Gastrocnemius medialis (tissue), 4 donors: ENCODE data around the gene ESYT2.

Source experiments
- CTCF ChIP-seq, 5 experiments: fragments of 450-650 bp in 3 of 5; fragments of 200-600 bp in 2 of 5; sonication (generic) in 2 of 5; IDR thresholded peaks in 4 of 5; conservative IDR thresholded peaks in 1 of 5; 1 replicate in 4 of 5; 2 replicates in 1 of 5; pipeline ENCODE4 v1.5.1; 2016 to 2019; ENCODE audit warnings: antibody characterized with exemption in 5 of 5, mild to moderate bottlenecking in 3 of 5, moderate library complexity in 3 of 5
- POLR2A ChIP-seq, 2 donors: fragments of 450-650 bp; IDR thresholded peaks; one replicate each; pipeline ENCODE4 v1.6.1; 2017; ENCODE audit warnings: antibody characterized with exemption in 2 of 2, mild to moderate bottlenecking in 2 of 2, moderate library complexity in 2 of 2

GRCh38 chr7:158834878-158835784, 5.8 kb upstream of the ESYT2 start:
- TF ChIP-seq CTCF (IDR thresholded peaks at IDR 0.05 in 4 of 5, conservative IDR thresholded peaks at IDR 0.05 in 1 of 5), result no peak
- TF ChIP-seq POLR2A (IDR thresholded peaks at IDR 0.05), result no peak
